Activated naive CD4-positive, alpha-beta T cell treated with Interleukin-2 at 50 U/mL for 16 hours (primary cell): Measurements from ENCODE around the gene NPLOC4.
A peak's percentile ranks its signal among the peaks of the same experiment; 100 is the strongest.

Source experiments
- DNase-seq: peaks from one replicate; pipeline ENCODE4 v3.0.0-alpha.2; 2020

Gene NPLOC4

DNA sequence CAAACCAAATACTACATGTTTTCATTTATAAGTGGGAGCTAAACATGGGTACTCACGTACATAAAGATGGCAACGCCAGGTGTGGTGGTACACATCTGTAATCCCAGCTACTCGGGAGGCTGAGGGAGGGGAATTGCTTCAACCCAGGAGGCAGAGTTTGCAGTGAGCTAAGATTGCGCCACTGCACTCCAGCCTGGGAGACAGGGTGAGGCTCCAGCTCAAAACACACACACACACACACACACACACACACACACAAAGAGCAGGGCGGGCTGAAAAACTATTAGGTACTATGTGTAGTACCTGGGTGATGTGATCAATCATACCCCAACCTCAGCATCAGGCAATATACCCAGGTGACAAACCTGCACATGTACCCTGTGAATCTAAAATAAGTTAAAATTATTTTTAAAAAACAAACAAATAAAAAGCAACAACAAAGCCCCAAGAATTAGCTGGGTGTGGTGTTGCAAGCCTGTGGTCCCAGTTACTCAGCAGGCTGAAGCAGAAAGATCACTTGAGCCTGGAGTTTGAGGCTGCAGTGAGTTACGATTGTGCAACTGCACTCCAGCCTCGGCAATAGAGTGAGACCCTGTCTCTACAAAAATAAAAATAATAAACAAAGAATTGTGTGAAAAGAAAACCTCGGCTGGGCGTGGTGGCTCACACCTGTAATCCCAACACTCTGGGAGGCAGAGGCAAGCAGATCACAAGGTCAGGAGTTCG is 72.9 kb downstream of the NPLOC4 start:
- DNase-seq, result no peak

DNA sequence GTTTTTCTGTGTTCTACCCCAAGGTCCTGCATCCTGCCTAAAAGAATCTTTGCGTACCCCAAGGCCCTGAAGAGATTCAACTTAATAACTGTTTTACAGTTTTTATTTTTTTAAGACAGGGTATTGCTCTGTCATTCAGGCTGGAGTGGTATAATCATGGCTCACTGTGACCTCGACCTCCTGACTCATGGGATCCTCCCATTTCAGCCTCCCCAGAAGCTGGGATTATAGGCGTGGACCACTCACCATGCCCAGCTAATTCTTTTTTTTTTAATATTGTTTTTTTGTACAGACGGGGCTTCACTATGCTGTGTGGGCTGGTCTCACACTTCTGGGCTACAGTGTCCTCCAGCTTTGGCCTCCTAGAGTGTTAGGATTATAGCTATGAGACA is 75.4 kb downstream of the NPLOC4 start:
- no peak for DNase-seq

GRCh38 chr17:81558941-81559806 is 77.7 kb downstream of the NPLOC4 start:
- no peak for DNase-seq

- DNase-seq, result no peak
Measured at GRCh38 chr17:81558115-81558468, 78.8 kb downstream of the NPLOC4 start.

DNA sequence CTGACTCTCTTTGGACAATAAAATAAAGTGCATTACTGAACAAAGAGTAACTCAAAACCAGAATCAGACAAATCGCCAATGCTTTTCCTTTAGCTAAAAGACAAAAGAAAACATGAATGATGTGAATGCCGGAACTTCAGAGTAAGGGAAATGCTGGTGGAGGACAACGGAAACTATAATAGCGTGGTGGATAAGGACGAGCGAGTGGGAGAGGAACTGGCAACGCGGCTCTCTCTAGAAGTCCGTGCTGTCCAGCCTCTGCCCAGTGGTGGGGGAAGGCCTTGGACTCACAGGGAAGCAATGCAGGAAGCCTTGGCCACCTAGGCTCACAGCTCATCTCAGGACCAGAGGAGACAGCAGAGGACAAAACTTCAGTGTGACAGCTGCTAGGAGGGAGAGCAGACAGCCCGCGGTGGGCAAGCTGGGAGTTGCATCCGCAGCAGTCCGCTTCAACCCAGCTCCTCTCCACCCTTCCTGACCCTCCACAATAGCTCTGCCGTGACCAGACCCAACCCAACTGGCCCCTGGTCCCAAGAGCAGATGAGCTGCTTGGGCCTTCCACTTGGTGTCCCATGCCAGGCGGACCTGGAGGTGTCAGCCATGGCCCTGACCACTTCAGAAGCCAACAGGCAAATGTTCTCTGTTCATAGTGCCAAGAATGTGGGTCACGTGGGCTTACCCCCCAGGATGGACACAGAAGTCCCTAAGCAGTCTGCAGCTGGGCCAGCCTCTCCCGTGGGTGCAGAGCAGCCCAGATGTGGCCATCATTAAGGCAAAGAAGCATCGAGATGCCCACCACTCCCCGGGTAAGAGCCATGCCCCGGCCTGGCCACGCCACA is 79.4 kb downstream of the NPLOC4 start:
- DNase-seq, result no peak

- no peak for DNase-seq
Measured at GRCh38 chr17:81556863-81557262, 80.0 kb downstream of the NPLOC4 start.

DNA sequence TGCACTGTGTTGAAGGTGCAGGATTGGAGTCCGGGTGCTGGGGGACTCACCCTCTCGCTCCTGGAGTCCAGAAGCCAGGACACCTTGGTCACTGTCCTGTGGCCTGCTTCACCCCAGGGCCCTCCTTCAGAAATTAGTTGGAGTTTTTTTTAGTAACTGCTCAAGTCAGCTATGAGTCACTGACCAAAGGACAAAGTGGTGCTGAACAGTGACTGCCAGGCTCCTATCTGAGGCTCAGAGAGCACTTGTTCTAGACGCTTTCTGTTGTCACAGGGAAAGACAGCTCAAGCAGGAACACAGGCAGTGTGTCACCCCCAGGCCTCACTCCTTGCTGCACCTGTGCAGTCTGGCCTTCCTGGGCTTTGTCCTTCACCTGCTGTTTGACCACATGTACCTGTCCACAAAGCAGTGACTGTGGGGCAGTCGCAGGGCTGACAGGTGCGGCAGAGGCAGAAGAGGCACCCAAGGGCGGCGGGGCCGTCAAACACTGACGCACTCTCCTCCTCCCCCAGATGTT is 80.7 kb downstream of the NPLOC4 start:
- no peak for DNase-seq

DNA sequence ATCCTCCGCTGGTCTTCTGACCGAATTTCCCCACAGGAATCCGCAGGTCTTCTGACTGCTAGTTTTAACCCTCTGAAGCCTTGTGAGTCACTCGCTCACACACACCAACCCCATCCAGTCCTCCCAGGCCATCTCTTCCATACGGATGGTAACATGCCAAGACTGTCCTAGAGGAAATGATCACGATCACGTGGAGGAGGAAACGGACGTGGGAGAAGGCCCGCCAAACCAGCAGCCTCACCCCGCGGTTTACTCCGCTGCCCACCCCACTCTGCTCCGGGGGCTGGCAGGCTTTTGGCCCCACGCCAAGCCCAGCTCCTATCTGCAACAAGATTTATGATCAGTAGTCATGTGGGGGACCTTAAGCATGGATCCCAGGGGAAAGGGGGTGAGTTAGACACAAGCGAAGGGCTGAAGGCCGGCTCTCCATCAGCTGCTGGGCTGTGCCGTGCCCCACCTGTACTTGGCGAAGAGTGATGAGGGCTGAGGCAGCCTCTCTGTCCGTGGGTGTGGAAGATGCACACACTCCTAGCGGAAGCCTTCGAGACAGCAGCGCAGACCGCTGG is 83.2 kb downstream of the NPLOC4 start:
- no peak for DNase-seq

- peak; percentile 80 for DNase-seq
Measured at GRCh38 chr17:81553018-81553615, 83.8 kb downstream of the NPLOC4 start.

GRCh38 chr17:81552244-81553017 is 84.5 kb downstream of the NPLOC4 start, which contains the start of gene FAAP100:
FAAP100 (minus strand) TSS chr17:81552353; CDS start chr17:81552330, 23 bp downstream.
- DNase-seq, result peak; percentile 84

GRCh38 chr17:81551458-81552243 is 85.3 kb downstream of the NPLOC4 start:
- DNase-seq, result peak; percentile 17

DNA sequence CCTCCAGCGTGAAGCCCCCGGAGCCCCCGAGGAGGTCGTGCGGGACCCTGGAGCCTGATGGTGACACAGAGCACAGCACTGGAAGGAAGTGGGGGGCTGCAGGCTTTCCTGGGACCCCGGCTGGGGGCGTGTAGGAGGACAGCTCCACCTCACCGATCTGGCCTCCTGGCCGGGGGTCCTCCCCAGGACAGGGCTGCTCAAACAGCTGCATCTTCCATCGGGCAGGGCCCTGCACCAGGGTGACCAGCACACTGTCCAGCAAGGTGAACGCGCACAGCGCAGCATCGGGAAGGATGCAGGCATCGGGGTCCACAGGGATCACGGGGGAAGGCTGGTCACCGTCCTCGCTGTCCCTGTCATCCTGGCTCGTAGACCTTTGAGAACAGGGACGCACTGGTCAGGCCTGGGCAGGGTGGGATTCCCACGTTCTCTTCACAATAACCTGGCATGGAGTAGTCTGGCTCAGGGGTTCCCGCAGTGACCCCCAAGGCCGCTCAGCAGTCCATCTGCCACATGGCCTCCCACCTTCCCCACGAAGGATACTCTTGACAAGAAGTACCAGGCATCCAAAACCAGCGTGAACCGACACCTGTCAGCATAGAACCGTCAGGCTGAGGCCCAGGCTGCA is 86.0 kb downstream of the NPLOC4 start:
- DNase-seq, result no peak

GRCh38 chr17:81550285-81550684 is 86.6 kb downstream of the NPLOC4 start:
- DNase-seq, result no peak

DNA sequence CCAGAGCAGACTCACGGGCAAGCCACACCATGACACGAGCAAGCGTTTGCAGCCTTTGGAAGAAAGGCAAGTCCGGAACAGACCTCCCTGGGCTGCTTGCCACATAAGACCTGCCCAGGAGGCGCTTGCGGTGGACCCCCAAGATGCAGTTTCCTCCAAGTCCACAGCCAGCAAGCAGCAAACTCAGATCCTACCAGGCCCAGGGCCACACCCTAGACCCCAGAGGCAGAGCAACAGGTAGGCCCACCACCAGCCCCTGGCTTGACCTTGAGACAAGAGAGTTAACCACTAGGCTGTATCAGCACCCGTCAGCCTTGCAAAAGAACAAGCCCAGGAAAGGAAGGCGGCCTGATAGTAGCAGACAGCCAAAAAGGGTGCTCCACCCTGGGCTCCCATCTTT is 87.1 kb downstream of the NPLOC4 start:
- DNase-seq, result no peak

- no peak for DNase-seq
Measured at GRCh38 chr17:81549031-81549557, 87.8 kb downstream of the NPLOC4 start.

GRCh38 chr17:81547614-81547982 is 89.3 kb downstream of the NPLOC4 start:
- no peak for DNase-seq

- DNase-seq, result no peak
Measured at GRCh38 chr17:81546906-81547613, 89.9 kb downstream of the NPLOC4 start.

GRCh38 chr17:81545160-81545949 is 91.6 kb downstream of the NPLOC4 start:
- DNase-seq, result no peak
